ENCODE results near the gene SMR3A.

Gene SMR3A

DNA sequence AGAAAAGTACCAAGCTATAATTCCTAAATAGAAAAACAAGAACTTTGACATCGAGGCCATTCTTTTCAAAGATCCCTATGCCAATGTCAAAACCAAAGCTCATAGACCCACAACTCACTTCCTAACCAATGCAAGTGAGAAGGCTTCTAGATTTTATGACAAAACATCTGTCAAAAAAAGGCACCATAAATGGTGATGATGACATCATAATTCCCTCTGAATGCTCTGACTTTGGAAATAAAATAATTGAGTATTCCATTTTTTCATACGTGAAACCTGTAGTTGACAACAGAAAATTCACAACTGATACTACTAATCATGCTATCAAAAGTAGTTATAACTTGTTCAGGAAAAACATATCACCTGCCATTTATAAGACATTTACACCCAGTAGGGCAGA lies 34.5 kb upstream of the SMR3A start:
- H3K79me2 ChIP-seq (ENCODE audit: insufficient read depth, low read length) = no peaks in the 10 kb centered on the region
- no peaks in the 10 kb centered on the region for H3K27me3 ChIP-seq (ENCODE audit: insufficient read depth, low read length, poor library complexity)
- no peaks in the 10 kb centered on the region for H3K36me3 ChIP-seq (ENCODE audit: insufficient read depth, low read length)
- no peaks in the 10 kb centered on the region for H3K9me3 ChIP-seq (ENCODE audit: insufficient read depth, low read length, severe bottlenecking)
- DNase-seq (no peak), ATAC-seq (ENCODE audit: insufficient read depth, low read depth) (no peak)
- H3K4me2 ChIP-seq (ENCODE audit: insufficient read depth, low read length) = no peak overlapping the region
- no peaks in the 10 kb centered on the region for H3K4me1 ChIP-seq (ENCODE audit: insufficient read depth, low read length)
- no peak overlapping the region for H3K27ac ChIP-seq (ENCODE audit: low read length)
- no peak overlapping the region for H3K4me3 ChIP-seq (ENCODE audit: low read depth in 1 of 2, low read length in 2 of 2)
- H2AFZ ChIP-seq (ENCODE audit: low read depth, low read length) = no peak overlapping the region
- no peaks in the 10 kb centered on the region for H4K20me1 ChIP-seq (ENCODE audit: insufficient read depth, low read length)
- H3K9ac ChIP-seq (ENCODE audit: low read depth, low read length) = no peak overlapping the region
- TF ChIP-seq CTCF (IDR thresholded peaks at IDR 0.05; ENCODE audit: borderline replicate concordance, extremely low read depth, low read length, poor library complexity, severe bottlenecking) (no peak), EZH2 (IDR thresholded peaks at IDR 0.05; ENCODE audit: borderline replicate concordance, low read depth, low read length, severe bottlenecking) (no peak)

GRCh38 chr4:70334681-70335080 lies 25.9 kb upstream of the SMR3A start, which contains the start of gene CABS1:
Gene CABS1 (plus strand): TSS chr4:70334981. CDS start chr4:70335040, 59 bp downstream.
- TF ChIP-seq CTCF (IDR thresholded peaks at IDR 0.05; ENCODE audit: borderline replicate concordance, extremely low read depth, low read length, poor library complexity, severe bottlenecking) (no peak), EZH2 (IDR thresholded peaks at IDR 0.05; ENCODE audit: borderline replicate concordance, low read depth, low read length, severe bottlenecking) (no peak)
- no peaks in the 10 kb centered on the region for H3K36me3 ChIP-seq (ENCODE audit: insufficient read depth, low read length)
- H3K4me2 ChIP-seq (ENCODE audit: insufficient read depth, low read length) = no peak within 1 kb of the TSS

DNA sequence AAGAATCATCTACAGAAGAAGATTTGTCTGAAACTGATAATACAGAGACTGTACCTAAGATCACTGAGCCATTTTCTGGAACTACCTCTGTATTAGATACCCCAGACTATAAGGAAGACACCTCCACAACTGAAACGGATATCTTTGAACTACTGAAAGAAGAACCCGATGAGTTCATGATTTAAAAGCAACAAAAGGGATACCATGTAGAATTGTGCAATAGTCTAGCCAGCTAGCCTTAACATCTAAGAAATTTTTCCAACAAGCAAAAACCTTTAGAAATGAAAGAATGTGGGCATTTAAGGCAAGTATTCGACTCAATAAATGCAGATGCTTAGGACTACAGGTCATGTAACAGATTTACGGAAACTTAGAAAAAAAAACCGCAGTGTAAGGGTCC lies 24.5 kb upstream of the SMR3A start:
- Histone ChIP-seq H3K4me2 (ENCODE audit: insufficient read depth, low read length) (no peak overlapping the region), H3K9me3 (ENCODE audit: insufficient read depth, low read length, severe bottlenecking) (no peaks in the 10 kb centered on the region), H3K4me1 (ENCODE audit: insufficient read depth, low read length) (no peaks in the 10 kb centered on the region), H3K27me3 (ENCODE audit: insufficient read depth, low read length, poor library complexity) (peaks cover 6% of the 10 kb centered on the region), H3K9ac (ENCODE audit: low read depth, low read length) (no peak overlapping the region), H2AFZ (ENCODE audit: low read depth, low read length) (no peak overlapping the region), H3K4me3 (ENCODE audit: low read depth in 1 of 2, low read length in 2 of 2) (no peak overlapping the region), H4K20me1 (ENCODE audit: insufficient read depth, low read length) (no peaks in the 10 kb centered on the region), H3K36me3 (ENCODE audit: insufficient read depth, low read length) (no peaks in the 10 kb centered on the region), H3K79me2 (ENCODE audit: insufficient read depth, low read length) (no peaks in the 10 kb centered on the region), H3K27ac (ENCODE audit: low read length) (no peak overlapping the region)
- TF ChIP-seq EZH2 (IDR thresholded peaks at IDR 0.05; ENCODE audit: borderline replicate concordance, low read depth, low read length, severe bottlenecking) = no peak
- no peak for TF ChIP-seq CTCF (IDR thresholded peaks at IDR 0.05; ENCODE audit: borderline replicate concordance, extremely low read depth, low read length, poor library complexity, severe bottlenecking)
- DNase-seq (no peak), ATAC-seq (ENCODE audit: insufficient read depth, low read depth) (no peak)

More at GRCh38 chr4:70334681-70335080, 25.9 kb upstream of the SMR3A start, which contains the start of gene CABS1:
- H3K27ac ChIP-seq (ENCODE audit: low read length) = no peak within 1 kb of the TSS
- peaks cover 6% of the 10 kb centered on the region for H3K27me3 ChIP-seq (ENCODE audit: insufficient read depth, low read length, poor library complexity)
- no peak within 1 kb of the TSS for H2AFZ ChIP-seq (ENCODE audit: low read depth, low read length)
- H3K4me1 ChIP-seq (ENCODE audit: insufficient read depth, low read length) = no peaks in the 10 kb centered on the region
- no peaks in the 10 kb centered on the region for H3K9me3 ChIP-seq (ENCODE audit: insufficient read depth, low read length, severe bottlenecking)
- DNase-seq (no peak), ATAC-seq (ENCODE audit: insufficient read depth, low read depth) (no peak)
- H3K79me2 ChIP-seq (ENCODE audit: insufficient read depth, low read length) = no peaks in the 10 kb centered on the region
- H3K4me3 ChIP-seq (ENCODE audit: low read depth in 1 of 2, low read length in 2 of 2) = no peak within 1 kb of the TSS
- no peaks in the 10 kb centered on the region for H4K20me1 ChIP-seq (ENCODE audit: insufficient read depth, low read length)
- no peak within 1 kb of the TSS for H3K9ac ChIP-seq (ENCODE audit: low read depth, low read length)
